Endometrial microvascular endothelial cells (primary cell): Measurements from ENCODE around the gene FTCD. TPM values are rescaled to one million over a fixed set of nuclear protein-coding genes. Genes with fewer than 3 reads are reported as not detected.

Source experiments
- in situ Hi-C: cut with HindIII; loops from 2 replicates; pipeline ENCODE4 v1.10.0; 2017; ENCODE audit warnings: low sequenced_read_pairs, low pct_unique_long_range_greater_than_20kb; ENCODE audit errors: inconsistent ontology term
- total RNA-seq: library from RNA; depleted of rRNA; stranded (reverse); fragments of >200 nt; gene quantifications from one replicate; pipeline ENCODE4 v1.2.3, GENCODE V29; 2015; ENCODE audit errors: inconsistent ontology term

Gene FTCD
- total RNA-seq, 1 donor from 2014 or later = not detected

DNA sequence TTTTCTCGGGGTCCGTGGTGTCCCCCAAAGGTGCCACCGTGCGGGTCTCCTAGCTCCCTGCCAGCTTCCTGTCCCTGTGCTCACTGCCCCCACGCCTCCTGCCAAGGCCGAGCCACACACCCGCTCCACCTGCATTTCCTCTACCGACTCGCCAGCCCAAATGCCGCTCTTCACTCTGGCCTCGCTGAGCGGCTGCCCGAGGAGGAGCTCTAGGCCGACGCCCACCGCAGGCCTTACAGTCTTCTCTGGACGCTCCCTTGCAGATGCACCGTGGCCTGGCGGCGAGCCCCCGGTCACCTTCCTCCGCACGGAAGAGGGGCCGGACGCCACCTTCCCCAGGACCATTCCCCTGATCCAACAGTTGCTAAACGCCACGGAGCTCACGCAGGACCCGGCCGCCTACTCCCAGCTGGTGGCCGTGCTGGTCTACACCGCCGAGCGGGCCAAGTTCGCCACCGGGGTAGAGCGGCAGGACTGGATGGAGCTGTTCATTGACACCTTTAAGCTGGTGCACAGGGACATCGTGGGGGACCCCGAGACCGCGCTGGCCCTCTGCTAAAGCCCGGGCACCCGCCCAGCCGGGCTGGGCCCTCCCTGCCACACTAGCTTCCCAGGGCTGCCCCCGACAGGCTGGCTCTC lies 26.3 kb downstream of the FTCD start:
- in situ Hi-C loops = no loop called here

DNA sequence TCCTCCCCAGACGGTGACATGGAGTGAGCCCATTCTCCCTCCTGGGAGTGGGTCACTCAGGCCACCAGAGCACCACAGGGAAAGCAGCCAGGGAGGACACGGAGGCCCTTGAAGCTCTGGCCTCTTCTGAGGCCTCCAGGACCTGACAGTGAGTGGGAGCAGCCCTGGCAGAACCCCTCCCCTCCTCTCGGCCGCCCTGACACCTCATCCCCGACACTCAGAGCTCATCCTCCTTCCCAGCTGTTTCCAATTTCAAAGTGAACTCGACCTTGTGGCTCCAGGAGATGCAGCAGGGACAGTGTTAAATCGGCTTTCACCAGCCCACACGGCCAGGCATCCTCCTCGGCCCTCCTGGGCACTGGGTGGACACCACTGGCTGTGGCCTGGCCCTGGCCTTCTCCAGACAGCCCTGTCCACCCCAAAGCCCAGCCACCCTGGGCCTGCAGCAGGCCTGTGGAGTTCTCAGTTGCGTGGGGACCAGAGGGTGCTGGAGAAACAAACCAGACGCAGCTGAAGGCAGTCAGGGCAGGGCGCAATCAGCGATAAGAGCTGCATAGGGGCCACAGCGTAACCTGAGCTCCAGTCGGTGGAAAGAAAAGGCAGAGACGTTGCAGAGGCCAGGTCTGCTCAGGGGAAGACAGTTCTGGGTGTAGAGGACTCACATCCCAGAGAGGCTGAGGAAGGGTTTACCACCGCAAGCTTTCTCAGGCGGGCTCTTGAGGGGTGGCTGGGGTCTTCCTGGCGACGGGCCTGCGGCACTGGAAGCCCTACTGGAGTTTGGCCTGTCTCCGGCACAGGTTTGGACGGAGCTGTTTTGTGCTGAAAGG lies 27.1 kb downstream of the FTCD start:
- in situ Hi-C loops = no loop called here

GRCh38 chr21:46127239-46128105 lies 27.9 kb downstream of the FTCD start:
- in situ Hi-C loops = no loop called here

GRCh38 chr21:46126309-46127238 lies 28.8 kb downstream of the FTCD start:
- in situ Hi-C loops = no loop called here

DNA sequence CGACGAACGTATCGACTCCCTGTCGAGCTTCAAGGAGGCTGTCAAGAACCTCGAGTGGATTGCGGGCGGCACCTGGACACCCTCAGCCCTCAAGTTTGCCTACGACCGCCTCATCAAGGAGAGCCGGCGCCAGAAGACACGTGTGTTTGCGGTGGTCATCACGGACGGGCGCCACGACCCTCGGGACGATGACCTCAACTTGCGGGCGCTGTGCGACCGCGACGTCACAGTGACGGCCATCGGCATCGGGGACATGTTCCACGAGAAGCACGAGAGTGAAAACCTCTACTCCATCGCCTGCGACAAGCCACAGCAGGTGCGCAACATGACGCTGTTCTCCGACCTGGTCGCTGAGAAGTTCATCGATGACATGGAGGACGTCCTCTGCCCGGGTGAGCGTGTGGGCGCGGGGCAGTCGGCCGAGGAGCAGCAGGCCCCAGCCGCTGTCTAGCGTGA lies 29.5 kb downstream of the FTCD start:
- in situ Hi-C loops = no loop called here

DNA sequence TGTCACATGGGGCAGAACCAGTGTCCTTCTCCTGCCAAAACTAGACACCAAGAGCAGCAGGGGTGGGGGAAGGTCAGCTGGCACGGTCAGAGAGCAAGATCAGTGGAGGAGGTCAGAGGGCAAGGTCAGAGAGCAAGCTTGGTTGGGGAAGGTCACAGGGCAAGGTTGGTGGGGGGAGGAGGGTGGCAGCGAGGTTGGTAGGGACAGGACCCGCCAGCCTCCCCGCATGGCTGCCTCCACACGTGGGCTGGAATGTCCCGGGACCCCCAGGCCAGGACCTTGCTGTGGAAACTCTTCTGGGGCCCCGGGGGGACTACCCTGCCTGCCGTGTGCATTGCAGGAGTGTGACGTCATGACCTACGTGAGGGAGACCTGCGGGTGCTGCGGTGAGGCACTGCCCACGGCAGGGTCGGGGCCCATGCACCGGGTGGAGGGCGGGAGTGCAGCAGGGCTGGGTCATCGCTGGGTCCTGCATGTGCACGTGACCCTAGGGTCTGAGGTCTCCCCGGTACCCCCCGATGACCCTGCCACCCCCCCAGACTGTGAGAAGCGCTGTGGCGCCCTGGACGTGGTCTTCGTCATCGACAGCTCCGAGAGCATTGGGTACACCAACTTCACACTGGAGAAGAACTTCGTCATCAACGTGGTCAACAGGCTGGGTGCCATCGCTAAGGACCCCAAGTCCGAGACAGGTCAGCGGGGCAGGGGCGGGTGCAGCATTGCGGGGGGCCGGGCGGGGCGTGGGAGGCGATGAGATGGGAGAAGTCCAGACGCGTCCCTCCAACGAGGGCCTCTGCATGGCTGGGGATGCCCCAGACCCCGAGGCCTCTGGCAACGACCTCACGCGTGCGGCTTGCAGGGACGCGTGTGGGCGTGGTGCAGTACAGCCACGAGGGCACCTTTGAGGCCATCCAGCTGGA lies 30.2 kb downstream of the FTCD start:
- in situ Hi-C loops = no loop called here

GRCh38 chr21:46124083-46124925 lies 31.1 kb downstream of the FTCD start:
- in situ Hi-C loops = no loop called here

GRCh38 chr21:46122758-46123683 lies 32.4 kb downstream of the FTCD start:
- in situ Hi-C loops = no loop called here

DNA sequence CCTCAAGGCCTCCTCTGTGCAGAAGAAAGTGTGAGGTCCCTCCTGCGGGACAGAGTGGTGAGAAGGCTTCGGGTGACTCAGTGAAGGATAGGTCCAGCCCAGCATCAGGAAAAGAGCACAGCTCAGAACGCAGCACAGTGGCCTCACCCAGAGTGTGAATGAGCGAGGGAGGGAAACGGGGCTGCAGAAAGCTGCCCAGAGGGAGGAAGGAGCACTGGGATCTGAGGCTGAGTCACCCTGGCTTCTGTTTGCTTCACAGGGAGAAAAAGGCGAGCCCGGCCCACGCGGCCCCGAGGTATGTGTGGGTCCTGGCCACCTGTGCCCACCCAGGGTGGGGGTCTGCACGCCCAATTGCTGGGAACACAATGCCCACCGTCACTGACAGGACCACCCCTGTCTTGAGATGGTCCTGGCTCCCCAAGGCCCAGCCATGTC lies 33.1 kb downstream of the FTCD start:
- in situ Hi-C loops = no loop called here

- in situ Hi-C loops = no loop called here
Observed at GRCh38 chr21:46121286-46122221, 33.8 kb downstream of the FTCD start.

GRCh38 chr21:46120301-46121285 lies 34.8 kb downstream of the FTCD start:
- in situ Hi-C loops = no loop called here

DNA sequence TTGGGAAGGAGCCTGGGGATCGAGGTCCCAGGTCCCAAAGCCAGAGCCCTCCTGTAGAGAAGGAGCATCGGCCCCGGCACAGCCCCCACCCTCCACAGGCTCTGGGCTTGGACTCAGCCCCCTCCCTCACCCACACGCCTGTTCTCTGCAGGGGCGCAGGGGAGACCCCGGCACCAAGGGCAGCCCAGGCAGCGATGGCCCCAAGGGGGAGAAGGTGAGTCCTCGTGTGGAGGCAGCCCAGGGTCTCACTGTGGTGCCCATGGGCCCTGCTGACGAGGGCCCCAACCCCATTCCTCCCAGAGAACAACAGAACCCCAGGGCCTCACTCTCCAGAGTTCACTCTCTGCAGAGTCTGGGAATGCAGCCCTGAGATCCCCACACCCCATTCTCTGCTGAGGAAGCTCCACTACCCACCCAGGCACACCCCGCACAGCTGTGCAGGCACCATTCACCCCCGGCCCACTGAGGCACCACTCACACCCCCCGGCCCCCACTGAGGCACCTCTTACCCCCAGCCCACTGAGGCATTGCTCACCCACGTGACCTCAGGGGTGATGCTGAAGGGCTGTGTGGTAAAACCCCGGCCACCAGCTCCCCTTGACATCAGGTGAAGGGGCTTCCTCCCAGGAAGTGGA lies 35.6 kb downstream of the FTCD start:
- in situ Hi-C loops = no loop called here

DNA sequence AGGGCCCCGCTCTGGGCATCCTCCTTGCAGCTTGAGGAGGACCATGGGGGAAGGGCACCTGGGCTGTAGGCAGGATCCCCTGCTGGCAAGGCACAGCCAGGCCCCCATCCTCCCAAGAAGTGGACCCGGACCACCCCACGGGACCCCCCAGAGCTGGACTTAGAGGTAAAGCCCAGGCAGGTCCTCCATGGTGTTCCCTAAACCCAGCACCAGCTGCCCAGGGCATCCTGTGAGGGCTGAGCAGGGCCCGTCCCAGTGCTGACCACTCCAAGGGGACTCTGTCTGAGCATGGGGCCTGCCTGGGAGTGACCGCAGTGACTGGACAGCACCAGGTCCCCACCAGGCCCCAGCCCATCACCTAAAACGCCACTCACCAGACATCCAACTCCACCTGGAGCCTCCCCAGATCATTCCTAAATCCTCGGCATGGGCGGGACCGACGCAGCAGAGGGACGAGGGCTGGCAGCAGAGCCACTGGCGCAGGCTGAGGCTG lies 36.2 kb downstream of the FTCD start:
- in situ Hi-C loops = no loop called here
